Measurements from ENCODE around the gene ZNF792. TPM values are rescaled to one million over a fixed set of nuclear protein-coding genes. Genes with fewer than 3 reads are reported as not detected.

ZNF792 gene
- total RNA-seq, 2 donors from 2014 or later = 8.3 to 9.1 TPM

GRCh38 chr19:34960940-34961679 is 2.9 kb downstream of the ZNF792 start:
- Mint-ChIP-seq H3K36me3 (ENCODE audit: insufficient read depth in 2 of 2) (peaks cover 62 to 67% of the 10 kb centered on the region in 2 donors), H3K9me3 (peaks cover 24 to 38% of the 10 kb centered on the region in 2 donors), H3K4me3 (peak overlapping the region in 1 of 2 donors; percentile 98), H3K27me3 (ENCODE audit: low read depth) (no peaks in the 10 kb centered on the region), H3K27ac (no peak overlapping the region), H3K4me1 (ENCODE audit: low read depth) (peaks cover 25% of the 10 kb centered on the region)
- no peak for ATAC-seq (replicated peaks in 1 of 2)
- no peak for DNase-seq

GRCh38 chr19:34960103-34960805 is 3.8 kb downstream of the ZNF792 start:
- Mint-ChIP-seq H3K36me3 (ENCODE audit: insufficient read depth in 2 of 2) (peaks cover 62 to 70% of the 10 kb centered on the region in 2 donors), H3K9me3 (peaks cover 25 to 40% of the 10 kb centered on the region in 2 donors), H3K4me3 (peak overlapping the region in 1 of 2 donors; percentile 40), H3K4me1 (ENCODE audit: low read depth) (peaks cover 25% of the 10 kb centered on the region), H3K27me3 (ENCODE audit: low read depth) (no peaks in the 10 kb centered on the region), H3K27ac (no peak overlapping the region)
- ATAC-seq (replicated peaks in 1 of 2) (no peak), DNase-seq (no peak)

GRCh38 chr19:34959021-34959420 is 5.0 kb downstream of the ZNF792 start:
- Mint-ChIP-seq H3K36me3 (ENCODE audit: insufficient read depth in 2 of 2) (peaks cover 66 to 80% of the 10 kb centered on the region in 2 donors), H3K4me1 (ENCODE audit: low read depth) (peaks cover 25% of the 10 kb centered on the region), H3K9me3 (peaks cover 29 to 44% of the 10 kb centered on the region in 2 donors), H3K27me3 (ENCODE audit: low read depth) (no peaks in the 10 kb centered on the region), H3K27ac (no peak overlapping the region), H3K4me3 (no peak overlapping the region)
- DNase-seq (no peak), ATAC-seq (replicated peaks in 1 of 2) (no peak)

DNA sequence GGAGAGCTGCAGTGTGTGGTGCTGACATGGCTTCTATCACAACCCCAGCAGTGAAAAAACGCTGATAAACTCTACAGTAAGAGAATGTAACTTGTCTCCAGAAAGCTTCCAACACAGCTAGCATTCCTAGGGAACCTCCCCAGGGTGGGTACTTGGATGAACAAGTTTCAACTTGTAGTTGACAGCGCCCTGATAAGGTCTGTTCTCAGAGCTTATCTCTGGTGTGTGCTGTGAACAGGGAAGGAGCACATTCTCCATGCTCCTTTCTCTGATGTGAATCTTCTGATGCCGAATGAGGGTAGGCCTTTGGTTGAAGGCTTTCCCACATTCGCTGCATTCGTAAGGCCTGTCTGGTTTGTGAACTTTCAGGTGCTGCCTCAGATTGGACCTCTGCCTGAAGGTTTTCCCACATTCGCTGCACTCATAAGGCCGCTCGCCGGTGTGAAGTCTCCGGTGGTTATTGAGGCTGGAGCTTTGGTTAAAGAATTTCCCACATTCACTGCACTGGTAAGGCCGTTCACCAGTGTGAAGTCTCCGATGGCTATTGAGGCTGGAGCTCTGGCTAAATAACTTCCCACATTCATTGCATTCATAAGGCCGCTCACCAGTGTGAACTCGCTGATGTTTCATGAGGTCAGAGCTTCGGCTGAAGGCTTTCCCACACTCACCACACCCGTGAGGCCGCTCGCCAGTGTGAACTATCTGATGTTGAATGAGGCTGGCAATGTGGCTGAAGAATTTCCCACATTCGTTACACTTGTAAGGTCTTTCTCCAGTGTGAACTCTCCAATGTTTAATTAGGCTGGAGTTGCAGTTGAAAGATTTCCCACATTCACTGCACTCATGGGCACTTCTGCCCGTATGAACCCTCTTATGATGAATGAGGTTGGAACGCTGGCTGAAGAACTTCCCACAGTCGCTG is 5.9 kb downstream of the ZNF792 start:
- Mint-ChIP-seq H3K36me3 (ENCODE audit: insufficient read depth in 2 of 2) (peaks cover 64 to 85% of the 10 kb centered on the region in 2 donors), H3K4me3 (no peak overlapping the region), H3K27me3 (ENCODE audit: low read depth) (no peaks in the 10 kb centered on the region), H3K9me3 (peaks cover 30 to 44% of the 10 kb centered on the region in 2 donors), H3K27ac (no peak overlapping the region), H3K4me1 (ENCODE audit: low read depth) (peaks cover 21% of the 10 kb centered on the region)
- ATAC-seq (replicated peaks in 1 of 2) (no peak), DNase-seq (no peak)

- Mint-ChIP-seq H3K27ac (no peak overlapping the region), H3K36me3 (ENCODE audit: insufficient read depth in 2 of 2) (peaks cover 39 to 74% of the 10 kb centered on the region in 2 donors), H3K27me3 (ENCODE audit: low read depth) (no peaks in the 10 kb centered on the region), H3K4me1 (ENCODE audit: low read depth) (no peaks in the 10 kb centered on the region), H3K9me3 (peaks cover 28 to 33% of the 10 kb centered on the region in 2 donors), H3K4me3 (no peak overlapping the region)
- no peak for DNase-seq
- ATAC-seq (replicated peaks in 1 of 2) = no peak
Measured at GRCh38 chr19:34953092-34953491, 10.9 kb downstream of the ZNF792 start.

GRCh38 chr19:34943861-34944573 is 20.0 kb downstream of the ZNF792 start:
- Mint-ChIP-seq H3K9me3 (peaks cover 17 to 30% of the 10 kb centered on the region in 2 donors), H3K4me3 (no peak overlapping the region), H3K27me3 (ENCODE audit: low read depth) (no peaks in the 10 kb centered on the region), H3K36me3 (ENCODE audit: insufficient read depth in 2 of 2) (peaks cover 32 to 61% of the 10 kb centered on the region in 2 donors), H3K27ac (no peak overlapping the region), H3K4me1 (ENCODE audit: low read depth) (no peaks in the 10 kb centered on the region)
- DNase-seq (no peak), ATAC-seq (replicated peaks in 1 of 2) (no peak)

DNA sequence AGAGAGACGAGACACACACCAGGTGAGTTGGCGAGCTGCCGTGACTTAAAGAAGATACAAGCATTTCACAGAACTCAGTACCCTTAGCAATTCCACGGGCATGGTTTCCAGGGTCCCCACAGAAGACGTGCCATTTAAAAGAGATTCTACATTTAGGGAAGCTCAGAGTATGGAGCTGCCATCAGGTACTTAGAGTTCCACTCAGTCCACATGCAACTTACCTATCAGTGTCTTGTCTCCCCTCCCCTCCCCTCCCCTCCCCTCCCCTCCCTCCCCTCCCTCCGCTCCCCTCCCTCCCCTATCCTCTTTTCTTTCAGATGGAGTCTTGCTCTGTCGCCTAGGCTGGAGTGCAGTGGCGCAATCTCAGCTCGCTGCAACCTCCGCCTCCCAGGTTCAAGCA is 25.1 kb downstream of the ZNF792 start:
- Mint-ChIP-seq H3K27me3 (ENCODE audit: low read depth) (no peaks in the 10 kb centered on the region), H3K4me3 (no peak overlapping the region), H3K36me3 (ENCODE audit: insufficient read depth in 2 of 2) (peaks cover 31 to 61% of the 10 kb centered on the region in 2 donors), H3K27ac (no peak overlapping the region), H3K9me3 (peaks cover 7 to 12% of the 10 kb centered on the region in 2 donors), H3K4me1 (ENCODE audit: low read depth) (no peaks in the 10 kb centered on the region)
- DNase-seq = no peak
- no peak for ATAC-seq (replicated peaks in 1 of 2)

GRCh38 chr19:34936184-34936583 is 27.8 kb downstream of the ZNF792 start:
- no peak overlapping the region for H3K27ac Mint-ChIP-seq
- no peak for ATAC-seq (replicated peaks in 1 of 2)
- DNase-seq = no peak
- peaks cover 22 to 44% of the 10 kb centered on the region in 2 donors for H3K36me3 Mint-ChIP-seq (ENCODE audit: insufficient read depth in 2 of 2)
- H3K4me3 Mint-ChIP-seq = no peak overlapping the region
- no peaks in the 10 kb centered on the region for H3K4me1 Mint-ChIP-seq (ENCODE audit: low read depth)
- no peaks in the 10 kb centered on the region for H3K27me3 Mint-ChIP-seq (ENCODE audit: low read depth)
- H3K9me3 Mint-ChIP-seq = peaks cover 3 to 5% of the 10 kb centered on the region in 2 donors

- no peak overlapping the region for H3K27ac Mint-ChIP-seq
- H3K27me3 Mint-ChIP-seq (ENCODE audit: low read depth) = no peaks in the 10 kb centered on the region
- H3K4me1 Mint-ChIP-seq (ENCODE audit: low read depth) = peaks cover 5% of the 10 kb centered on the region
- H3K9me3 Mint-ChIP-seq = peaks cover 0 to 3% of the 10 kb centered on the region in 2 donors
- H3K4me3 Mint-ChIP-seq = no peak overlapping the region
- DNase-seq = no peak
- no peak for ATAC-seq (replicated peaks in 1 of 2)
- H3K36me3 Mint-ChIP-seq (ENCODE audit: insufficient read depth in 2 of 2) = peaks cover 19 to 32% of the 10 kb centered on the region in 2 donors
Measured at GRCh38 chr19:34932494-34932893, 31.5 kb downstream of the ZNF792 start.

DNA sequence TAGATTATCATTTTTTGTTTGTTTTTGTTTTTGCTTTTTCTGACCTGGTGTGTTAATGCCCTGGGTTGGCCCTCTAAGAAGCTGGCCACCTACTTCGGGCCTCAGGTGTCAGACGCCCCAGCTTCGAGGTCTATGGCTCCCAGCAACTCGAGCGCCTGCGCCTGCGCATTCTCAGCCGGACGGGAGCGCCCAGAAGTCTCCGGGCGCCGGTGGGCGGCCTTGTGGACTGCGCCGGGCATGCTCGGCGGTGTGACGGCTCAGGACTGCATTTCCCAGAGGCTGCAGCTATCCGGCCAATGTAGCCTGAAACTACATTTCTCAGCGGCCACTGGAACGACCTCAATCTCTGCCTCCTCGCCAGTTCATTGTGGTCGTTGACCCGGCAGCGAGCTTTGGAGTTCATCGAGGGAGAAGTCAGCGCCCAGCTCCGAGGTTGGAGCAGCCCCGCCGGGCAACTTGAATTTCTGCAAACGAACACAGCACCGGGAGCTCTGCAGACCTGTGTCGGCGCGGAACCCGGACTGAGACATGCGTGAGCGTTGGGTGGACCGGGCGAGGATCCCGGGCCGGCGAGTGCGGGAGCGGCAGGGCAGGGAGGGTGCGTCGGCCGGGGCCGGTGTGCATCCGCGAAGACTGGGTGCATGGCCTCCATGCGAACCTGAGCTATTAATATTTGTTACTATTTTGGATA is 37.2 kb downstream of the ZNF792 start, which contains the start of gene ZNF30:
Gene ZNF30 (plus strand): TSS at position 219 of the 691 bp plus-strand sequence. CDS start 3,045 bp downstream, outside the sequence.
- peak; percentile 99 to 100 for ATAC-seq (replicated peaks in 1 of 2)
- H3K9me3 Mint-ChIP-seq = no peaks in the 10 kb centered on the region
- H3K4me3 Mint-ChIP-seq = peak within 1 kb of the TSS; percentile 96 to 97
- no peaks in the 10 kb centered on the region for H3K27me3 Mint-ChIP-seq (ENCODE audit: low read depth)
- peaks cover 3 to 12% of the 10 kb centered on the region in 2 donors for H3K36me3 Mint-ChIP-seq (ENCODE audit: insufficient read depth in 2 of 2)
- H3K4me1 Mint-ChIP-seq (ENCODE audit: low read depth) = peaks cover 19% of the 10 kb centered on the region
- DNase-seq = peak; percentile 88 to 90
- H3K27ac Mint-ChIP-seq = peak within 1 kb of the TSS; percentile 54

DNA sequence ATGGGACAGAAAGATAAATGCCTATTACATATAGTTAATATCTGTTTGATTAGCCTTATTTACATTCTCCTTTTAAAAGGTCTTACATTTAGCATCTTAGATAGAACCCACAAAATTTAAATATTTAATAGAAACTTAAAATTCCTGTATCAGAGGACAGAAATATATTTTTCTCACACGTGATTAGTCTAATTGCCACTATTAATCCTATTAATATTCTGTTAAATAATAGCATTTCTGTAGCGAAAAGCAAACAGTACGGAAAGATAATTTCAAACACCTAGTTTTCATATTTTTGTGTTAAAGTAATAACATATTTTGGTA is 37.7 kb downstream of the ZNF792 start:
- no peaks in the 10 kb centered on the region for H3K9me3 Mint-ChIP-seq
- no peak overlapping the region for H3K27ac Mint-ChIP-seq
- no peaks in the 10 kb centered on the region for H3K27me3 Mint-ChIP-seq (ENCODE audit: low read depth)

More for the DNA sequence above, 37.7 kb downstream of the ZNF792 start:
- Mint-ChIP-seq H3K4me1 (ENCODE audit: low read depth) (peaks cover 19% of the 10 kb centered on the region), H3K36me3 (ENCODE audit: insufficient read depth in 2 of 2) (peaks cover 3 to 9% of the 10 kb centered on the region in 2 donors), H3K4me3 (peak overlapping the region in 1 of 2 donors; percentile 97)
- no peak for DNase-seq
- no peak for ATAC-seq (replicated peaks in 1 of 2)
